Skeletal muscle cell (primary cell): ENCODE data around the gene DIPK1B.
"Not testable (repeated sequence)": the region's sequence is repeated elsewhere in the genome, so short reads cannot be mapped to it uniquely, and the experiment has no call there.

Experiments used
- DNase-seq: peaks from one replicate; pipeline ENCODE4 v3.0.0-alpha.2; 2010; ENCODE audit warnings: low read depth
- H3K4me3 ChIP-seq: 2 replicates; pipeline ENCODE4 v1.5.1; 2011; ENCODE audit warnings: low read depth, mild to moderate bottlenecking, control low read depth, low read length, moderate library complexity

Gene DIPK1B

DNA sequence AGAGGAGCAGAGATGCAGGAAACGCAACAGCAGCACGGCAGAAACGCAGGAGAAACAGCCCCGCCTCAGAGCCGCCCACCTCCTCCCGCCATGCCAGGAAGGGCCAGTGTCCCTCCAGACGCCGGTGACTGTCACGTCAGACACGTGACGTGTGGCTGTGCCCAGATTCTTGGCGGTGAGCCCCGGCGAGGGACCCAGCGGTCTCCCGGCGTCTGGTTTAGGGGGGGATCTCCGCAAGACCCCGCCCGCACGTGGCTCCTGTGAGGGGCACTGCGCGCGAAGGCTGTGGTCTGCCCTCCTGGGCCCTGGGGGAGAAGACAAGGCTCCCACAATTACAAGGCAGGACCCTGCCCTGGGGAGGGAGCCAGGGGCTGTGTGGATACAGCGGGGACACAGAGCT lies 48.1 kb downstream of the DIPK1B start:
- DNase-seq = no peak

DNA sequence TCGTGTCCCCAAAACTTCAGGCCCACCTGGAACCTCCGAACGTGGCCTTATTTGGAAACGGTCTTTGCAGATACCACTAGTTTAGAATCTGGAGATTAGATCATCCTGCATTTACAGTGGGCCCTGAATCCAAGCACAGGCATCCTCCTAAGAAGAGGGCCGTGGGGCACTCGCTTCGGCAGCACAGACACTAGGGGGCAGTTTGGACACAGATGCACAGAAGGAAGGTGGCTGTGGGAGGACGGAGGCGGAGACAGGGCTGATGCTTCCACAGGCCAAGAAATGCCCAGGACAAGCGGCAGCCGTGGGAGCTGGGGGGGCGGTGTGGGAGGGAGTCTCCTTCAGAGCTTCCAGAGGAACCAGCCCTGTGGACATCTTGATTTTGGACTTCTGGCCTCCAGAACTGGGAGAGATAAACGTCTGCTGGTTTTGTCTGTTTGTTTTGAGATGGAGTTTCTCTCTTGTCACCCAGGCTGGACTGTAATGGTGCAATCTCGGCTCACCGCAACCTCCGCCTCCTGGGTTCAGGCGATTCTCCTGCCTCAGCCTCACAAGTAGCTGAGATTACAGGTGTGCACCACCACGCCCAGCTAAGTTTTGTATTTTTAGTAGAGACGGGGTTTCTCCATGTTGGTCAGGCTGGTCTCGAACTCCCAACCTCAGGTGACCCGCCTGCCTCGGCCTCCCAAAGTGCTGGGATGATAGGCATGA lies 48.6 kb downstream of the DIPK1B start:
- peak; percentile 4 for DNase-seq
- not testable (repeated sequence) for H3K4me3 ChIP-seq

More for the DNA sequence above, 48.1 kb downstream of the DIPK1B start:
- H3K4me3 ChIP-seq = no peak overlapping the region

DNA sequence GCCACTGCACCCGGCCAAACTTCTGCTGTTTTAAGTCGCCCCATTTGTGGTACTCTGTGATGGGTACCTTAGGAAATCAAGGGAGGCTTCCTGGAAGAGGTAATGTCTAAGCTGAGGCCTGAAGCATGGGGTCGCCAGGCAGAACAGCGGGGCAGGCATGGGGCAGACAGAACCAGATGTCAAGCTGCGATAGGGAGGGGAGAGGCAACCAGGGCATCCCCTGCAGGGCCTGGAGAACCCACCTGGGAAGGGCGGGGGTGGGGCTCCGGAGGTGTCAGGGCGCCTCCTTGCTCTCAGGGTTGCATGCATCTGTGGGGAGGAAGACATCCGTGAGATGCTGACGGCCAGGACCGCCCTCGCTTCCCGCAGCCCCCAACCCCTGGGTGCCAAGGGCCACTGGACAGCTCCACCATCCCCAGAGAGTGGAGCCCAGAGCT lies 49.2 kb downstream of the DIPK1B start:
- no peak for DNase-seq
- H3K4me3 ChIP-seq = no peak overlapping the region

DNA sequence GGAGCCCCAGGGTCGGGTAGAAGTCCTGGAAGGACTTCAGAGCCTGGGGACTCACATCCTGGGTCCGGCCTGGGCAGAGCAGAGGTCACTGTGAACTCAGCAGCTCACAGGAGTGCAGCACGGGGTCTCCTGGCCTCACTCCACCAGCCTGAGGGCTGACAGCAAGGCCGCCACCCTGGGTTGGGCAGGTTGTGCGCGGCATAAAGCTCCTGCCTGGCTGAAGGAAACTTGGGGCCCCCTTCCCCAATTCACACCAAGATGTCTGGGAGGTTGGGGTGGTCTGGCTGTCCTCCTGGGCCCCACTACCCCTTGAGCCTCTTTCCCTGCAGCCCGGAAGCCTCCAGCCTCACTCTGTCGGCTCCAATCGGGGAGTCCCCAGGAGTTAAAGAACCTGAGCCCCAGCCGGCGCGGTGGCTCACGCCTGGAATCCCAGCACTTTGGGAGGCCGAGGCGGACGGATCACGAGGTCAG lies 49.9 kb downstream of the DIPK1B start:
- no peak overlapping the region for H3K4me3 ChIP-seq
- no peak for DNase-seq

DNA sequence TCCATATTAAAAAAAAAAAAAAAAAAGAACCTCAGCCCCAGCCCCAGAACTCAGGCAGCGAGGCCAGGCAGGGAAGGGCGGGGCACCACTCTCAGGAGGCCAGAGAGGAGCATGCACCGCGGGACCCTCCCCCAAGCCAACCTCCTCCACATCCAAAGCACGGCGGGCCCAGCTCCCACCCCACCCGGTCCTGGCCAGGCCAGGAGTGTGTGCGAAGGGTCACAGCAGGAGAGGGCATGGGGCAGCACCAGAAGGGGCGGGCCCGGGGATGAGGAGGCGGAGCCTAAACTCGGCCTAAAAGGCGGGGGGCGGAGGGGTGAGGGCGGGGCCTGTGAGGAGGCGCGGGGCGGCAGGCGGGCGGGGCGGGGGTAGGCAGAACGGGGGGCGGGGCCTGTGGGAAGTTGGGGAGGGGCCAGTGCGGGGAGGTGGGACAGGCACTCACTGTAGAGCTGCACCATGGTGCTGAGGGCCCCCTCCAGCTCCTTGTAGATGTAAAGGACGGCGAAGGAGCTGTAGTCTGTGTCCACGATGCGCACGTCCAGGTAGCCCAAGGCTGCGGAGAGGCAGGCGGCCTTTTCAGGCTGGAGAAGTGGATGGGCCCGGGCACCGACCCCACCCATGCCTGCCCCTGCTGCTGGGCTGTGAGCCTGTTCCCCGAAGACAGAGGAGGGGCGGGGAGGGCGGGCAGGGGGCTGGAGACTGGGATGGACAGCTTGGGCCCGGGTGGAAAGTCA lies 50.7 kb downstream of the DIPK1B start:
- H3K4me3 ChIP-seq = no peak overlapping the region
- no peak for DNase-seq

DNA sequence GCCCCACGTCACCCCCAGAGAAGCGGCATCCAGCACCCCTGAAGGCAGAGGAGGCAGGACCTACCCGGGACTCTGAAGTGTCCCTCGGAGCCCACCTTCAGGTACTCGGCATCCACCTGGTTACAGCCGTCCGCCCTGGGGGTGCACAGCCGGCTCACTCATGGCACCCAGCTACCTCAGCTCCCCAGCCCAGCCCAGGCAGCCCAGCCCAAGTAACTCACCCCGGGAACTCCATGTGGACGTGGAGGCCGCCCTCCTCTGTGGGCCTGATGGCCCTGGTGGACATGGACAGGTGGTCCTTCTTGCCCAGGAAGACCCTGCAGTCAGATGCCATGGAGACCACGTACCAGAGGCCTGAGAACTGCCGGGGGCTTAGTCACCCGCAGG lies 51.3 kb downstream of the DIPK1B start:
- DNase-seq = no peak
- no peak overlapping the region for H3K4me3 ChIP-seq

DNA sequence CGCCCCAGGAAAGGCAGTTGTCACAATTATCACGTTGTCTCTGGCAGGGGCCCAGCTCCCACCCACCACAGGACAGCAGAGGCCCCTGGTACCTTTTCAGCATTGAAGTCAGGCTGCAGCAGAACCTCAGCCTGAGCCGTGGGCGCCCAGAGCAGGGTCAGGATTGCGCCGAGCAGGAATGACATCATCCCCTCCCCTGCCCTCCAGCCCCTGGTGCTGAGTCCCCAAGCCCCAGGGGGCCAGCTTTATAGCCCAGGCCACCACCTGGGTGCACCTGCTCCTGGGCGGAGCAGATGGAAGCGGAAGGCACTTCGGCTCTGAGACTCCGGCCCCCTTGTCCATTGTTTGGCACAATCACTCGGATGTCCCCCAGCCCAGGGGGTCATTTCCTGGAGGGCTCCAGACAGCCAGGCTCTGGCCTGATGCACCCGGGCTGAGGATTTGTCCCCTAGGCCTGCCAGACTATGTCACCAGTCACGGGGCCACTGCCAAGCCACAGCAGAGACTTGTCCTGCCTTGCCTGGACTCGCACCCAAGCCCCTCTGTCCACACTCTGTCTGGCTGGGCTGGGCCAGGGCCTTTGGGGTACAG lies 52.0 kb downstream of the DIPK1B start, which contains the start of gene LCN15:
Gene LCN15, minus strand, starts transcription at position 218 of the 591 bp plus-strand sequence. Its CDS starts 30 bp downstream, at position 188.
- DNase-seq = no peak
- H3K4me3 ChIP-seq = no peak within 1 kb of the TSS

DNA sequence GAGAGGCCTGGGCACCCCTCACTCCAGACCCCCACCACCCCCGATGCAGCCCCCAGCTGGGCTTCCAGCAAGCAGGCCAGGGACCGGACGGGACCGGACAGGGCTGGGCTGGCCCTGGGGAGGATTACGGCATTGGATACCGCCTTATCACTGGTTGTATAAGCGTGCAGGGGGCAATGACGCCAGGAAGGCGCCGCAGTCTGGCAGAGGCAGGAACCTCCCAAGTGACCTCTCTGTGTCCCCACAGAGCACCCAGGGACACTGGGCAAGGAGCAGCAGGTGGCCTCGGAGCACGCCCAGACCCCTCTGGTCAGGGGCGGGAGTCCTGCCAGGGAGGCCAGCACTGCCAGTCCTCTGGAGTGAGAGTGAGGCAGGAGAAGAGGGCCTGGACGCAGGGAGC lies 52.7 kb downstream of the DIPK1B start:
- DNase-seq = no peak

DNA sequence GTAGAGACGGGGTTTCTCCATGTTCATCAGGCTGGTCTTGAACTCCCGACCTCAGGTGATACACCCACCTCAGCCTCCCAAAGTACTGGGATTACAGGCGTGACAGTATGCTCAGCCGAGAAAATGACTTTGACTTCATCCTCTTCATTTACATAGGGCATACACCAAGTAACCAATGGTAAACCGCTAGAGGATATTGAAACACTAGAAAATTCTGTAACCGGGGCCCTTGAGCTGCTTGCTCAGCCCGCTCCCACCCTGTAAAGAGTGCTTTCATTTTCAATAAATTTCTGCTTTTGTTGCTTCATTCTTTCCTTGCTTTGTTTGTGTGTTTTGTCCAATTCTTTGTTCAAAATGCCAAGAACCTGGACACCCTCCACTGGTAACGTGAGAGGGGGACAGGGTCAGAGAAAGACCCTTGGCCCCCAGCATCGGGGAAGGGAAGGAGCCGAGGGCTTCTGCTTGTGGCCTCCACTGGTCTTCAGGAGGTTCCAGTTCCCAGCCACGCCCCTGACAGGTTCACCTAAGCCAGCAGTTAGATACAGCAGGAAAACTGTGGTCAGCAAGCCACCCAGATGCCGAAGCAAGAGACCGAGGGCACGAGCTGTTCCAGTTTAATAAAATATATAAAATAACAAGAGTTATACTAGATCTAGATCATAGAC lies 53.5 kb downstream of the DIPK1B start:
- H3K4me3 ChIP-seq, DNase-seq: not testable (repeated sequence)

More for the DNA sequence above, 52.7 kb downstream of the DIPK1B start:
- no peak overlapping the region for H3K4me3 ChIP-seq

DNA sequence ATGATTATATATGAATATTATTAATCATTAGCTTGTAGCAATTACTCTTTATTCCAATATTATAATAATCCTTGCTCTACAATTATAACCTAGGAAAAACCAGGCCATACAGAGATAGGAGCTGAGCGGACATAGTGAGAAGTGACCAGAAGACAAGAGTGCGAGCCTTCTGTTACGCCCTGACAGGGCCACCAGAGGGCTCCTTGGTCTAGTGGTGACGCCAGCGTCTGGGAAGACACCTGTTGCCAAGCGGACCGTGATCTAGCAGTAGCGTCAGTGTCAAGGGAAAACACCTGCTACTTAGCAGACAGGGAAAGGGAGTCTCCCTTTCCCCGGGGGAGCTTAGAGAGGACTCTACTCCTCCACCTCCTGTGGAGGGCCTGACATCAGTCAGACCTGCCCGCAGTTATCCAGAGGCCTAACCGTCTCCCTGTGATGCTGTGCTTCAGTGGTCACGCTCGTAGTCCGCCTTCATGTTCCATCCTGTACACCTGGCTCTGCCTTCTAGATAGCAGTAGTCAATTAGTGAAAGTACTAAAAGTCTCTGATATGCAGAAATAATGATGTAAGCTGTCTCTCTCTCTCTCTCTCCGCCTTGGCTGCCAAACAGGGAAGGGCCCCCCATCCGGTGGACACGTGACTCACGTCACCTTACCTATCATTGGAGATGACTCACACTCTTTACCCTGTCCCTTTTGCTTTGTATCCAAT lies 54.2 kb downstream of the DIPK1B start:
- H3K4me3 ChIP-seq, DNase-seq: not testable (repeated sequence)

DNA sequence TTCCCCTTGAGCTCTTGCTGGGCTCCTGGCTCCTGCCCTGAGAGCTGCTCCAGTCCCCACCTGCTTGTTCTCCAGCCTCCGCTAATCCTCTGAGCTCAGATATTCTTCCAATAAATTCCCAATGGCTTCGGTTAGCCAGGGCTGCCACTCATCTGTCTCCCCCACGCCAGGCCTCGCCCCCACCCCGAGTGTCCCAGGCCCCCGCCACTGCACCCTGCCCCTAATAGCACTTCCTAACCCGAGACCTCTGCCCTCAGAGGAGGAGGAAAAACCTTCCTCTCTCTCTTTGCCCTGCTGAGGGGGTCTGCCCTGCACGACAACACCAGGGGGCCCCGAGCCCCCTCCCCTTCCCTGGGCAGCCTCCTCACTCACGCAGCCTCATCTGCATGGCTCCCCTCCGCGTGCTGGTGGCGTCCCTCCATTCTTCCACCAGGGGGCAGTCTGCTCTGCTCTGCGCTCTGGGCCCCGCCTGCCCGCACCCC lies 57.4 kb downstream of the DIPK1B start:
- DNase-seq = no peak
- no peak overlapping the region for H3K4me3 ChIP-seq

DNA sequence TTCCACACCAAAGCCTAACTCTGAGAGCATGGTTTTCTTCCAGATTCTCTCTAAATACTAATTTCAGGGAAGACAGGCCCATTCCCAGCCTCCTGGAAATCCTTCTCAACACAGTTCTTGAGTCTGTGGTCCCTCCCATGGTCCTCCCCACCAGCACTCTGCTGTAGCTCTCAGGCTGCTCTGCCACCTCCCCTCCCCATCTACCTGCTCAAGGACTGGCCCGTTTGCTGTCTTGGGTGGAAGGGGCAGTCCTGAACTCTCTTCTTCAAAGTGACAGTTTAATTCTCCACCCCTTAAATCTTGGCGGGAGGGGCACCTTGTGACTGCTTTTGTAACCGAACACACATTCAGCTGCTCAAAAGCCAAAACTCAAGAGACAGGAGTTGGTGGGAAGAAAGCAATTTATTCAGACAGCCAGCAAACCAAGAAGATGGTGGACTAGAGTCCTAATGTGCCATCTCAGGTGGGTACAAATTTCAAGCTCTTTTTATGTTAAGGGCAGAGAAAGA lies 59.6 kb downstream of the DIPK1B start:
- H3K4me3 ChIP-seq = no peak overlapping the region
- no peak for DNase-seq

DNA sequence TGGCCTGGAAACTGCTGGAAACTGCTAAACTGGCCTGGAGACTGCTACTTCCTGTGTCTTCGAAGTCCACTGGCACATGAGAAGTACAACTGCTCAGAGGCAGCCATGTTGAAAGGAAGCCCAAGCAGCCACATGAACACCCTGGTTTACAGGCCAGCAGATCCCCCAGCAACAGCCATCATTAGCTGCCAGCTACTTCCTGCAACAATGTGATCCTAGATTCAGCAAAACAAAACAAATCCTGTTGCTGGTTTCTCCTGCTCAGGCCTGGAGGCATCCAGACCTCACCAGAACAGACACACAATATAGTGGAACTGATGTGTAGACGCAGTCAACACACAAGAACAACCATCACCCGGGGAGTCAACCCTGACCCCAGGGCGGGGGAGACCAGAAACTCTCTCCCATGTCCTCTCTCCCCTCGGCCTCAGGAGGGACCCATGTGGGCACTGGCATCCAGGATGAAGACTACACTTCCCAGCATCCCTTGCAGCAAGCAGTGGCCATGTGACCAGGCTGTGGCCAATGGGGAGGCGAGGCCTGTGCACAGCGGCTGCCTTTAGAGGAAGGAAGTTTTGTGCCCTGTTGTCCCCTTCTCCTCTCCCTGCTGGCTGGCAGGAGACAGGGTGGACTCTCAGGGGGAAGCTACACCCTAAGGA lies 61.1 kb downstream of the DIPK1B start:
- H3K4me3 ChIP-seq = no peak overlapping the region
- no peak for DNase-seq
